Endodermal cell (in vitro differentiated cells): ENCODE data around the gene GRIK4. TPM values are rescaled to one million over a fixed set of nuclear protein-coding genes. Genes with fewer than 3 reads are reported as not detected.

Experiments used
- DNase-seq: peaks from one replicate; pipeline ENCODE4 v3.0.0-alpha.2; 2017
- H3K27ac ChIP-seq: 2 replicates; pipeline ENCODE4 v1.5.1; 2013; ENCODE audit warnings: mild to moderate bottlenecking, low read depth, low read length, moderate library complexity
- H3K27me3 ChIP-seq: 2 replicates; pipeline ENCODE4 v1.6.1; 2013; ENCODE audit warnings: mild to moderate bottlenecking, low read length, moderate library complexity; ENCODE audit not compliant: insufficient read depth, control insufficient read depth, poor library complexity, severe bottlenecking
- H3K36me3 ChIP-seq: 2 replicates; pipeline ENCODE4 v1.7.0; 2013; ENCODE audit warnings: mild to moderate bottlenecking, low read length, moderate library complexity; ENCODE audit not compliant: control insufficient read depth, insufficient read depth
- H3K4me1 ChIP-seq: one replicate; pipeline ENCODE4 v1.7.0; 2013; ENCODE audit warnings: low read length; ENCODE audit not compliant: control insufficient read depth, insufficient read depth
- H3K4me3 ChIP-seq: 2 replicates; pipeline ENCODE4 v1.5.1; 2013; ENCODE audit warnings: mild to moderate bottlenecking, low read length, moderate library complexity
- H3K9ac ChIP-seq: 2 replicates; pipeline ENCODE4 v1.6.1; 2013; ENCODE audit warnings: mild to moderate bottlenecking, low read length, moderate library complexity; ENCODE audit not compliant: poor library complexity, severe bottlenecking; ENCODE audit errors: extremely low read depth
- H3K9me3 ChIP-seq: 2 replicates; pipeline ENCODE4 v1.6.1; 2013; ENCODE audit warnings: mild to moderate bottlenecking, low read length, moderate library complexity; ENCODE audit not compliant: control insufficient read depth
- H3K27ac Mint-ChIP-seq: 2 replicates; pipeline ENCODE4 v1.8.0; 2020; ENCODE audit warnings: mixed read lengths
- H3K27me3 Mint-ChIP-seq: 2 replicates; pipeline ENCODE4 v1.8.0; 2021; ENCODE audit warnings: mild to moderate bottlenecking, mixed read lengths; ENCODE audit not compliant: insufficient read depth
- H3K36me3 Mint-ChIP-seq: 2 replicates; pipeline ENCODE4 v1.8.0; 2020; ENCODE audit warnings: low read depth, mixed read lengths
- H3K4me1 Mint-ChIP-seq: 2 replicates; pipeline ENCODE4 v1.8.0; 2020; ENCODE audit warnings: mixed read lengths
- H3K4me3 Mint-ChIP-seq: 2 replicates; pipeline ENCODE4 v1.8.0; 2020; ENCODE audit warnings: mild to moderate bottlenecking, moderate library complexity, mixed read lengths
- H3K9me3 Mint-ChIP-seq: 2 replicates; pipeline ENCODE4 v1.8.0; 2020; ENCODE audit warnings: mild to moderate bottlenecking, mixed read lengths
- WGBS, 2 experiments: methylation state at CpG; one replicate each; pipeline versions ENCODE4 v1.1.5 to v1.1.7; 2013; ENCODE audit warnings: missing lambda C conversion rate in 2 of 2, mixed read lengths in 1 of 2; ENCODE audit not compliant: insufficient coverage in 1 of 2, insufficient read length in 1 of 2; 5-methylcytosine and 5-hydroxymethylcytosine counted together
- total RNA-seq, 2 donors: library from RNA; stranded (reverse); fragmentation: NEBNext Ultra II Directional in 1 of 2; extraction: Animal tissue kit (Norgen Biotek cat#: 25700) in 1 of 2; gene quantifications; 2 replicates in 1 of 2; 3 replicates in 1 of 2; pipeline ENCODE4 v1.2.1, GENCODE V29; 2021
- TF ChIP-seq, protein P1 (sequence below): fragments of 200-600 bp; sonication (generic); conservative IDR thresholded peaks from 2 replicates; pipeline ENCODE4 v1.5.0; 2021; ENCODE audit warnings: antibody characterized with exemption, mild to moderate bottlenecking

GRIK4 gene
- total RNA-seq, 2 donors from 2014 or later, result 1.7 to 3.5 TPM

DNA sequence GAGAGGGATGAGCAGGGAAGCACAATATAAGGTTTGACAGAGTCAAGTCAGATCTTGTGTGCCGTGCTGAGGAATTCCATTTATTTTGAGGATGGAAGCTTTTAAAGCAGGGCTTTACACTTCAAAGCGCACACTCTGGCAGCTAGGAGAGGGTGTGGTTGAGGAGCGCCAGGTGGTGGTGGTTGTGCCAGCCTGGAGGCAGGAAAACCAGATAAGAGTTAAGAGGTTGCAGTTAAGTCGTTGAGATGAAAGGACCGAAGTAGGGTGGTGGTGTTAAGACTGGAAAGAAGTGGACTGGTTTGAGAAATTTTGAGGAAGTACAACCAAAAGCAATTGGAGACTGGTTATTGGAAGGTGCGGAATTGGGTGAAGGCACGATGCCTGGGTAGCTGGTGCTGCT lies 280.8 kb downstream of the GRIK4 start:
- H3K4me3 Mint-ChIP-seq, result no peak overlapping the region

DNA sequence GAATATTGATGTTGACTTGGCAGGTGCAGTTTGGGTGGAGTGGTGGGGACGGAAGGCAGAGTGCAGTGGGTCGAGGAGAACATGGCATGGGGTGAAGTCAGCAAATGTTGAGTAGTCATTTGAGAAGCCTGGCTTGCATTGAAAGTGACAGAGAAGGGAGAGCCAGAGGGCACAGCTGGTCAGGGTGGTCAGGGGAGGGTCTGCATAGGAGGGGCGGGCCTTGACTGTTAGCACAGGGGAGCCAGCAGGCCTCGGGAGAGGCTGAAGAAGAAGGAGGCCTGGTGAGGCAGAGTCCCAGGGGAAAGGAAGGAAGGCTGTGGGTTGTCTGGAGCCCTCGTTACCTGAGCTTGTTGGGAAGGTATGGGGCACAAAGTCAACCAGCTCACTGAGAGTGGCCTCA lies 281.6 kb downstream of the GRIK4 start:
- H3K36me3 ChIP-seq, result no peaks in the 10 kb centered on the region
- no peak overlapping the region for H3K27ac Mint-ChIP-seq
- H3K4me1 Mint-ChIP-seq, result no peaks in the 10 kb centered on the region
- H3K27me3 Mint-ChIP-seq, result no peaks in the 10 kb centered on the region
- H3K4me3 ChIP-seq, result no peak overlapping the region
- TF ChIP-seq, protein P1, sequence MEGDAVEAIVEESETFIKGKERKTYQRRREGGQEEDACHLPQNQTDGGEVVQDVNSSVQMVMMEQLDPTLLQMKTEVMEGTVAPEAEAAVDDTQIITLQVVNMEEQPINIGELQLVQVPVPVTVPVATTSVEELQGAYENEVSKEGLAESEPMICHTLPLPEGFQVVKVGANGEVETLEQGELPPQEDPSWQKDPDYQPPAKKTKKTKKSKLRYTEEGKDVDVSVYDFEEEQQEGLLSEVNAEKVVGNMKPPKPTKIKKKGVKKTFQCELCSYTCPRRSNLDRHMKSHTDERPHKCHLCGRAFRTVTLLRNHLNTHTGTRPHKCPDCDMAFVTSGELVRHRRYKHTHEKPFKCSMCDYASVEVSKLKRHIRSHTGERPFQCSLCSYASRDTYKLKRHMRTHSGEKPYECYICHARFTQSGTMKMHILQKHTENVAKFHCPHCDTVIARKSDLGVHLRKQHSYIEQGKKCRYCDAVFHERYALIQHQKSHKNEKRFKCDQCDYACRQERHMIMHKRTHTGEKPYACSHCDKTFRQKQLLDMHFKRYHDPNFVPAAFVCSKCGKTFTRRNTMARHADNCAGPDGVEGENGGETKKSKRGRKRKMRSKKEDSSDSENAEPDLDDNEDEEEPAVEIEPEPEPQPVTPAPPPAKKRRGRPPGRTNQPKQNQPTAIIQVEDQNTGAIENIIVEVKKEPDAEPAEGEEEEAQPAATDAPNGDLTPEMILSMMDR, result no peak
- H3K9ac ChIP-seq, result no peak overlapping the region
- H3K9me3 ChIP-seq, result no peaks in the 10 kb centered on the region
- DNase-seq, result no peak
- no peak overlapping the region for H3K27ac ChIP-seq
- WGBS, 2 experiments, result 85 to 92% methylated on average over 2 to 5 of the region's 5 CpGs
- H3K36me3 Mint-ChIP-seq, result no peaks in the 10 kb centered on the region
- peaks cover 12% of the 10 kb centered on the region for H3K27me3 ChIP-seq
- H3K9me3 Mint-ChIP-seq, result no peaks in the 10 kb centered on the region
- H3K4me3 Mint-ChIP-seq, result no peak overlapping the region
- H3K4me1 ChIP-seq, result no peaks in the 10 kb centered on the region

More for the DNA sequence above, 280.8 kb downstream of the GRIK4 start:
- Histone ChIP-seq H3K4me1 (no peaks in the 10 kb centered on the region), H3K27ac (no peak overlapping the region), H3K9me3 (no peaks in the 10 kb centered on the region), H3K36me3 (no peaks in the 10 kb centered on the region), H3K4me3 (no peak overlapping the region), H3K9ac (no peak overlapping the region), H3K27me3 (peaks cover 12% of the 10 kb centered on the region)
- peak; percentile 9 for DNase-seq
- H3K27ac Mint-ChIP-seq, result no peak overlapping the region
- 90% methylated on average over 6 to 7 of the region's 7 CpGs for WGBS, 2 experiments
- H3K36me3 Mint-ChIP-seq, result no peaks in the 10 kb centered on the region
- no peaks in the 10 kb centered on the region for H3K27me3 Mint-ChIP-seq
- TF ChIP-seq, protein P1, result no peak
- H3K9me3 Mint-ChIP-seq, result no peaks in the 10 kb centered on the region
- no peaks in the 10 kb centered on the region for H3K4me1 Mint-ChIP-seq

DNA sequence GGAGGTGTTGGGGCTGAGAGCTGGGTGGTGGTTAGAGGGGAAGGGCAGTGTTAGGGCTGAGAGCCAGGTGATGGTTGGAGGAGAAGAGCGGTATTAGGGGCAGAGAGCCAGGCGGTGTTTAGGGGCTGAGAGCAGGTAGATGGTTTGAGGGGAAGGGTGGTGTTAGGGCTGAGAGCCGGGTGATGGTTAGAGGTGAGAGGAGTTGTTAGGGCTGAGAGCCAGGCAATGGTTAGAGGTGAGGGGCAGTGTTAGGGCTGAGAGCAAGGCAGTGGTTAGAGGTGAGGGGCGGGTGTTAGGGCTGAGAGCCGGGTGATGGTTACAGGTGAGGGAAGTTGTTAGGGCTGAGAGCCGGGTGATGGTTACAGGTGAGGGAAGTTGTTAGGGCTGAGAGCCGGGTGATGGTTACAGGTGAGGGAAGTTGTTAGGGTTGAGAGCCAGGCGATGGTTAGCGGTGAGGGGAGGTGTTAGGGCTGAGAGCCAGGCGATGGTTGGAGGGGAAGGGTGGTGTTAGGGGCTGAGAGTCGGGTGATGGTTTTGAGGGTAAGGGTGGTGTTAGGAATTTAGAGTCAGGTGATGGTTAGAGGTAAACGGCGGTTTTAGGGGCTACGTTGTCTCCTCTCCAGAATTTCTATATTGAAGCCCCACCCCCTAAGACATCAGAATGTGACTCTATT lies 282.4 kb downstream of the GRIK4 start:
- no peaks in the 10 kb centered on the region for H3K9me3 Mint-ChIP-seq
- no peak overlapping the region for H3K27ac ChIP-seq
- TF ChIP-seq, protein P1, result no peak
- WGBS, 2 experiments, result 92% methylated on average over 5 to 11 of the region's 14 CpGs
- H3K4me3 ChIP-seq, result no peak overlapping the region
- H3K4me3 Mint-ChIP-seq, result no peak overlapping the region
- H3K9me3 ChIP-seq, result no peaks in the 10 kb centered on the region
- no peaks in the 10 kb centered on the region for H3K36me3 Mint-ChIP-seq
- H3K4me1 ChIP-seq, result no peaks in the 10 kb centered on the region
- no peak overlapping the region for H3K9ac ChIP-seq
- no peak for DNase-seq
- H3K4me1 Mint-ChIP-seq, result no peaks in the 10 kb centered on the region
- H3K27me3 Mint-ChIP-seq, result no peaks in the 10 kb centered on the region
- H3K27me3 ChIP-seq, result peaks cover 12% of the 10 kb centered on the region
- H3K27ac Mint-ChIP-seq, result no peak overlapping the region
- H3K36me3 ChIP-seq, result no peaks in the 10 kb centered on the region
